Endodermal cell (in vitro differentiated cells): Measurements from ENCODE around the gene C4orf50. TPM values are rescaled to one million over a fixed set of nuclear protein-coding genes. Genes with fewer than 3 reads are reported as not detected.
"Not testable (repeated sequence)": the region's sequence is repeated elsewhere in the genome, so short reads cannot be mapped to it uniquely, and the experiment has no call there.

Source experiments
- DNase-seq: peaks from one replicate; pipeline ENCODE4 v3.0.0-alpha.2; 2017
- H3K27ac ChIP-seq: 2 replicates; pipeline ENCODE4 v1.5.1; 2013; ENCODE audit warnings: mild to moderate bottlenecking, low read depth, low read length, moderate library complexity
- H3K27me3 ChIP-seq: 2 replicates; pipeline ENCODE4 v1.6.1; 2013; ENCODE audit warnings: mild to moderate bottlenecking, low read length, moderate library complexity; ENCODE audit not compliant: insufficient read depth, control insufficient read depth, poor library complexity, severe bottlenecking
- H3K36me3 ChIP-seq: 2 replicates; pipeline ENCODE4 v1.7.0; 2013; ENCODE audit warnings: mild to moderate bottlenecking, low read length, moderate library complexity; ENCODE audit not compliant: control insufficient read depth, insufficient read depth
- H3K4me1 ChIP-seq: one replicate; pipeline ENCODE4 v1.7.0; 2013; ENCODE audit warnings: low read length; ENCODE audit not compliant: control insufficient read depth, insufficient read depth
- H3K4me3 ChIP-seq: 2 replicates; pipeline ENCODE4 v1.5.1; 2013; ENCODE audit warnings: mild to moderate bottlenecking, low read length, moderate library complexity
- H3K9ac ChIP-seq: 2 replicates; pipeline ENCODE4 v1.6.1; 2013; ENCODE audit warnings: mild to moderate bottlenecking, low read length, moderate library complexity; ENCODE audit not compliant: poor library complexity, severe bottlenecking; ENCODE audit errors: extremely low read depth
- H3K9me3 ChIP-seq: 2 replicates; pipeline ENCODE4 v1.6.1; 2013; ENCODE audit warnings: mild to moderate bottlenecking, low read length, moderate library complexity; ENCODE audit not compliant: control insufficient read depth
- H3K27ac Mint-ChIP-seq: 2 replicates; pipeline ENCODE4 v1.8.0; 2020; ENCODE audit warnings: mixed read lengths
- H3K27me3 Mint-ChIP-seq: 2 replicates; pipeline ENCODE4 v1.8.0; 2021; ENCODE audit warnings: mild to moderate bottlenecking, mixed read lengths; ENCODE audit not compliant: insufficient read depth
- H3K36me3 Mint-ChIP-seq: 2 replicates; pipeline ENCODE4 v1.8.0; 2020; ENCODE audit warnings: low read depth, mixed read lengths
- H3K4me1 Mint-ChIP-seq: 2 replicates; pipeline ENCODE4 v1.8.0; 2020; ENCODE audit warnings: mixed read lengths
- H3K4me3 Mint-ChIP-seq: 2 replicates; pipeline ENCODE4 v1.8.0; 2020; ENCODE audit warnings: mild to moderate bottlenecking, moderate library complexity, mixed read lengths
- H3K9me3 Mint-ChIP-seq: 2 replicates; pipeline ENCODE4 v1.8.0; 2020; ENCODE audit warnings: mild to moderate bottlenecking, mixed read lengths
- WGBS, 2 experiments: methylation state at CpG; one replicate each; pipeline versions ENCODE4 v1.1.5 to v1.1.7; 2013; ENCODE audit warnings: missing lambda C conversion rate in 2 of 2, mixed read lengths in 1 of 2; ENCODE audit not compliant: insufficient coverage in 1 of 2, insufficient read length in 1 of 2; 5-methylcytosine and 5-hydroxymethylcytosine counted together
- total RNA-seq, 2 donors: library from RNA; stranded (reverse); fragmentation: NEBNext Ultra II Directional in 1 of 2; extraction: Animal tissue kit (Norgen Biotek cat#: 25700) in 1 of 2; gene quantifications; 2 replicates in 1 of 2; 3 replicates in 1 of 2; pipeline ENCODE4 v1.2.1, GENCODE V29; 2021
- TF ChIP-seq, protein P1 (sequence below): fragments of 200-600 bp; sonication (generic); conservative IDR thresholded peaks from 2 replicates; pipeline ENCODE4 v1.5.0; 2021; ENCODE audit warnings: antibody characterized with exemption, mild to moderate bottlenecking

The C4orf50 gene
- total RNA-seq, 2 donors from 2014 or later = 0.84 to 1.6 TPM

DNA sequence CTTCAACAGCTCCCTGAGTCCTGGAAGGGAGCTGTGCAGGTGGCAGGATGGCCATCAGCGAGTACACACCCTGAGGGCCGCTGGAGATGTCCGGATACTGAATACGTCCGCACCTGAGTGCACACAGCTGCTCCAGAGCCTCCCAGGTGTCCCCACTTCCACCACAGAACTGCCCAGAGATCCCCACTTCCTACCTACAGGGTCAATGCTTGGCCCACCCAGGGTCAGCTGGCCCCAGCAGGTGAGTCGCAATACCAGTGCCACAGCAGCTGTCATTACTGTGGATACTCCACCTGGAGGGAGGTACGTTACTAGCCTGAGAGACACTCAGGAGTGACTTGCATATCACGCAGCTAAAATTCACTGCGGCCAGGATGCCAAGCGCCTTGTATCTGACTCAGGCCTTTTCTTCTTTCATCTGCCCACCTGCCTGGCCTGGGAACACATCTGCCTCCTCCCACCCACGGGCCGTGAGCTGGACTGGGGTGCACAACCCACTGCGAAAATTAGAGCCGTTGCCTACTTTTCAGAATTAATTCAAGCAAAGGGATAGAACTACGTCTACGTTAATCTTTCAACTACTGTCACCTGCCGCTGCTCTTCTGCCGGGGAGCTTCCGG lies 9.4 kb downstream of the C4orf50 start:
- Histone ChIP-seq H3K27me3 (peaks cover 40% of the 10 kb centered on the region), H3K36me3 (no peaks in the 10 kb centered on the region), H3K9ac (no peak overlapping the region), H3K4me1 (no peaks in the 10 kb centered on the region), H3K4me3 (no peak overlapping the region), H3K9me3 (no peaks in the 10 kb centered on the region), H3K27ac (no peak overlapping the region)
- TF ChIP-seq, protein P1, sequence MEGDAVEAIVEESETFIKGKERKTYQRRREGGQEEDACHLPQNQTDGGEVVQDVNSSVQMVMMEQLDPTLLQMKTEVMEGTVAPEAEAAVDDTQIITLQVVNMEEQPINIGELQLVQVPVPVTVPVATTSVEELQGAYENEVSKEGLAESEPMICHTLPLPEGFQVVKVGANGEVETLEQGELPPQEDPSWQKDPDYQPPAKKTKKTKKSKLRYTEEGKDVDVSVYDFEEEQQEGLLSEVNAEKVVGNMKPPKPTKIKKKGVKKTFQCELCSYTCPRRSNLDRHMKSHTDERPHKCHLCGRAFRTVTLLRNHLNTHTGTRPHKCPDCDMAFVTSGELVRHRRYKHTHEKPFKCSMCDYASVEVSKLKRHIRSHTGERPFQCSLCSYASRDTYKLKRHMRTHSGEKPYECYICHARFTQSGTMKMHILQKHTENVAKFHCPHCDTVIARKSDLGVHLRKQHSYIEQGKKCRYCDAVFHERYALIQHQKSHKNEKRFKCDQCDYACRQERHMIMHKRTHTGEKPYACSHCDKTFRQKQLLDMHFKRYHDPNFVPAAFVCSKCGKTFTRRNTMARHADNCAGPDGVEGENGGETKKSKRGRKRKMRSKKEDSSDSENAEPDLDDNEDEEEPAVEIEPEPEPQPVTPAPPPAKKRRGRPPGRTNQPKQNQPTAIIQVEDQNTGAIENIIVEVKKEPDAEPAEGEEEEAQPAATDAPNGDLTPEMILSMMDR = no peak
- peak; percentile 38 for DNase-seq
- Mint-ChIP-seq H3K4me1 (peaks cover 5% of the 10 kb centered on the region), H3K27me3 (peaks cover 48% of the 10 kb centered on the region), H3K27ac (no peak overlapping the region), H3K9me3 (no peaks in the 10 kb centered on the region), H3K4me3 (no peak overlapping the region), H3K36me3 (peaks cover 2% of the 10 kb centered on the region)
- WGBS, 2 experiments = 87 to 92% methylated on average over 19 of the region's 19 CpGs

DNA sequence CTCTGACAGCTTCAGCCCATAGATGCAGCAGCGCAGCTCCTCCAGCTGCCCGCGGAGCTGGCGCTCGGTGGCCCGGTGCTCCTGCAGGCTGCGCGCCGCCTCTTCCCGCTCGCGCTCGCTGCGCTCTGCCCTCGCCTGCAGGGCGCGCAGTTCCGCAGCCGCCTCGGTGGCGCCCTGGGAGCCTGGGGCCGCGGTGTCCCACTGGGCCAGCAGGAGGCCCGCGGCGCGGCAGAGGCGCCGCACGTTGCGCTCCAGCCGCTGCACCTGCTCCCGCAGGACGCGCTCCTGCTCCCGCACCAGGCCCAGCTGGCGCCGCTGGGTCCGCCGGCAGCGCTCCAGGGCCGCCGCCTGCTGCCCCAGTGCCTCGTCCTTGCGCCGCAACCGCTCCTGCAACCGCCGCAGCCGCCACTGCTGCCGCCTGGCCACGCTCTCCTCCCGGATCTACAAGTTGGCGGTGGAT lies 10.1 kb downstream of the C4orf50 start:
- TF ChIP-seq, protein P1 = peak; percentile 73
- H3K27me3 ChIP-seq = peaks cover 40% of the 10 kb centered on the region
- H3K4me3 Mint-ChIP-seq = no peak overlapping the region

DNA sequence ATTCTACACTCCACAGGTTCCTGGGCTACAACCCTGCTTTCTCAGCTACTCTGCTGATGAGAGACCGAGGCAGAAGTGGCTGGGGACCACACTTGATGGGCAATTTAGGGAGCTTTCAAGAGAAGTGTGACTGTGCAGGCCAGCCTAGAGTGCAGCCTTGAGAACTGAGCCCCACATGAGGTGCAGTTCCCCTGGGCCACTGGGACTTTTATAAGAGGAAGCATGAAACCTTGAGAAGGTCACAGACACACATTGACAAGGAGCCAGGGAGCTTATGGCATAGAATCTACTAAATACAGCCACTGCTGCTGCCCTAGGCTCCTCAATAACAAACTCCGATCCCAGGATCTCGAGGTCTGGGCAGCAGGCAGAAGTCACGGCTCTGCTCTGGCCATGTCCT lies 13.1 kb downstream of the C4orf50 start:
- no peaks in the 10 kb centered on the region for H3K9me3 Mint-ChIP-seq
- H3K36me3 Mint-ChIP-seq = peaks cover 2% of the 10 kb centered on the region
- peak; percentile 26 for DNase-seq
- H3K36me3 ChIP-seq = no peaks in the 10 kb centered on the region
- H3K4me1 Mint-ChIP-seq = peaks cover 5% of the 10 kb centered on the region
- H3K4me3 ChIP-seq = no peak overlapping the region
- H3K27ac Mint-ChIP-seq = no peak overlapping the region
- 90 to 93% methylated on average over 4 of the region's 4 CpGs for WGBS, 2 experiments
- no peak overlapping the region for H3K9ac ChIP-seq
- TF ChIP-seq, protein P1 = no peak
- H3K4me3 Mint-ChIP-seq = no peak overlapping the region
- H3K27me3 Mint-ChIP-seq = peaks cover 42% of the 10 kb centered on the region
- no peak overlapping the region for H3K27ac ChIP-seq
- peaks cover 36% of the 10 kb centered on the region for H3K27me3 ChIP-seq
- H3K4me1 ChIP-seq = no peaks in the 10 kb centered on the region
- no peaks in the 10 kb centered on the region for H3K9me3 ChIP-seq

More for the DNA sequence above, 10.1 kb downstream of the C4orf50 start:
- H3K9me3 ChIP-seq = no peaks in the 10 kb centered on the region
- 14 to 23% methylated on average over 43 to 54 of the region's 54 CpGs for WGBS, 2 experiments
- H3K27ac ChIP-seq = no peak overlapping the region
- H3K9ac ChIP-seq = no peak overlapping the region
- Mint-ChIP-seq H3K36me3 (peaks cover 2% of the 10 kb centered on the region), H3K4me1 (peaks cover 5% of the 10 kb centered on the region), H3K9me3 (no peaks in the 10 kb centered on the region), H3K27ac (no peak overlapping the region), H3K27me3 (peaks cover 48% of the 10 kb centered on the region)
- DNase-seq = peak; percentile 86
- H3K4me1 ChIP-seq = no peaks in the 10 kb centered on the region
- H3K4me3 ChIP-seq = no peak overlapping the region
- no peaks in the 10 kb centered on the region for H3K36me3 ChIP-seq

DNA sequence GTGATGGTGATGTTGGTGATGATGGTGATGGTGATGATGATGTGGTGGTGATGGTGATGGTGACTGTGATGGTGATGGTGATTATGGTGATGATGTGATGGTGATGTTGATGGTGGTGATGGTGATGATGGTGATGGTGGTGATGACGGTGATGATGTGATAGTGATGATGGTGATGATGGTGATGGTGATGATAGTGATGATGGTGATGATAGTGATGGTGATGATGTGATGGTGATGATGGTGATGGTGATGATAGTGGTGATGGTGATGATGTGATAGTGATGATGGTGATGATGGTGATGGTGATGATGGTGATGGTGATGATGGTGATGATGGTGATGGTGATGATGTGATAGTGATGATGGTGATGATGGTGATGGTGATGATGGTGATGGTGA lies 14.7 kb downstream of the C4orf50 start:
- WGBS, 2 experiments = 92% methylated on average over 1 of the region's 1 CpG
- peaks cover 26% of the 10 kb centered on the region for H3K27me3 Mint-ChIP-seq
- not testable (repeated sequence) for H3K9me3 ChIP-seq, H3K4me3 ChIP-seq, H3K9me3 Mint-ChIP-seq, H3K4me1 ChIP-seq, H3K27ac Mint-ChIP-seq, H3K27ac ChIP-seq, H3K36me3 ChIP-seq, H3K4me3 Mint-ChIP-seq, H3K9ac ChIP-seq, H3K36me3 Mint-ChIP-seq, H3K4me1 Mint-ChIP-seq, DNase-seq
- H3K27me3 ChIP-seq = peaks cover 19% of the 10 kb centered on the region
